ENCODE measurements around the gene PPP3R1. TPM values are rescaled to one million over a fixed set of nuclear protein-coding genes. Genes with fewer than 3 reads are reported as not detected.

The PPP3R1 gene
- total RNA-seq, 1 experiment from 2014 or later: 74.2 TPM

- Histone ChIP-seq H3K79me1 (ENCODE audit: insufficient read depth, low read depth, low read length, poor library complexity, severe bottlenecking) (no peaks in the 10 kb centered on the region), H4K20me1 (ENCODE audit: control insufficient read depth, insufficient read depth, insufficient read length) (no peaks in the 10 kb centered on the region), H3K4me1 (ENCODE audit: insufficient read depth, low read length) (no peaks in the 10 kb centered on the region), H3K4ac (ENCODE audit: low read depth, low read length) (no peak overlapping the region), H3K14ac (ENCODE audit: insufficient read depth, low read length) (no peak overlapping the region), H3K9ac (ENCODE audit: extremely low read depth, insufficient read length, low read length) (no peak overlapping the region), H3K18ac (ENCODE audit: insufficient read length, low read depth, low read length) (no peak overlapping the region), H3K56ac (ENCODE audit: insufficient read length, low read depth, low read length) (no peak overlapping the region), H3K9me3 (ENCODE audit: control insufficient read depth, low read depth, low read length) (no peaks in the 10 kb centered on the region), H3K27ac (ENCODE audit: insufficient read length, low read depth, low read length) (no peak overlapping the region), H4K8ac (replicated peaks; ENCODE audit: insufficient read length, low read depth, low read length) (no peak overlapping the region), H3K27me3 (ENCODE audit: insufficient read depth, low read length) (no peaks in the 10 kb centered on the region), H2BK20ac (ENCODE audit: low read depth, low read length, poor library complexity, severe bottlenecking) (no peak overlapping the region), H3K4me2 (ENCODE audit: insufficient read depth, insufficient read length, low read length) (no peak overlapping the region), H2BK15ac (ENCODE audit: low read depth, low read length) (no peak overlapping the region), H2BK12ac (ENCODE audit: insufficient read length, low read depth, low read length) (no peak overlapping the region), H2AFZ (ENCODE audit: low read length) (no peak overlapping the region), H3K79me2 (ENCODE audit: insufficient read depth, low read length) (no peaks in the 10 kb centered on the region), H2AK5ac (ENCODE audit: insufficient read length, low read length) (no peak overlapping the region), H3T11ph (ENCODE audit: low read length) (no peak overlapping the region), H4K91ac (ENCODE audit: insufficient read length, low read depth, low read length) (no peak overlapping the region), H4K5ac (ENCODE audit: insufficient read length, low read depth, low read length) (no peak overlapping the region), H3K23me2 (ENCODE audit: insufficient read length, low read depth, low read length, poor library complexity, severe bottlenecking) (no peaks in the 10 kb centered on the region), H2BK5ac (ENCODE audit: insufficient read length, low read length) (no peak overlapping the region), H2BK120ac (ENCODE audit: low read depth, low read length, poor library complexity, severe bottlenecking) (no peak overlapping the region), H3K23ac (ENCODE audit: insufficient read length, low read depth, low read length) (no peak overlapping the region)
- TF ChIP-seq, protein P1, sequence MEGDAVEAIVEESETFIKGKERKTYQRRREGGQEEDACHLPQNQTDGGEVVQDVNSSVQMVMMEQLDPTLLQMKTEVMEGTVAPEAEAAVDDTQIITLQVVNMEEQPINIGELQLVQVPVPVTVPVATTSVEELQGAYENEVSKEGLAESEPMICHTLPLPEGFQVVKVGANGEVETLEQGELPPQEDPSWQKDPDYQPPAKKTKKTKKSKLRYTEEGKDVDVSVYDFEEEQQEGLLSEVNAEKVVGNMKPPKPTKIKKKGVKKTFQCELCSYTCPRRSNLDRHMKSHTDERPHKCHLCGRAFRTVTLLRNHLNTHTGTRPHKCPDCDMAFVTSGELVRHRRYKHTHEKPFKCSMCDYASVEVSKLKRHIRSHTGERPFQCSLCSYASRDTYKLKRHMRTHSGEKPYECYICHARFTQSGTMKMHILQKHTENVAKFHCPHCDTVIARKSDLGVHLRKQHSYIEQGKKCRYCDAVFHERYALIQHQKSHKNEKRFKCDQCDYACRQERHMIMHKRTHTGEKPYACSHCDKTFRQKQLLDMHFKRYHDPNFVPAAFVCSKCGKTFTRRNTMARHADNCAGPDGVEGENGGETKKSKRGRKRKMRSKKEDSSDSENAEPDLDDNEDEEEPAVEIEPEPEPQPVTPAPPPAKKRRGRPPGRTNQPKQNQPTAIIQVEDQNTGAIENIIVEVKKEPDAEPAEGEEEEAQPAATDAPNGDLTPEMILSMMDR (conservative IDR thresholded peaks at IDR 0.05): no peak
- 0 out of 4 replicates have a peak, but pooled peaks cover 0 to 2% of the 10 kb centered on the region in 2 experiments for H3K4me1 Mint-ChIP-seq
- no peaks in the 10 kb centered on the region; the same call in 1 of the 2 replicates for H3K27me3 Mint-ChIP-seq (ENCODE audit: low read depth)
- DNase-seq: no peak
- H3K27ac Mint-ChIP-seq: no peak overlapping the region; a peak in 1 of 7 replicates
- H3K9me3 Mint-ChIP-seq: no peaks in the 10 kb centered on the region
- no peaks in the 10 kb centered on the region for H3K36me3 Mint-ChIP-seq (ENCODE audit: insufficient read depth in 1 of 3, low read depth in 3 of 3)
- no CpG with 5 or more reads among the region's 1 CpG for WGBS (ENCODE audit: extremely low coverage, insufficient read length, low lambda C conversion rate)
- H3K4me3 Mint-ChIP-seq: no peak overlapping the region
These were observed 14.3 kb upstream of the PPP3R1 start for GRCh38 chr2:68266655-68267054.

Measured in H9 (cell line).